HepG2 (cell line): Measurements from ENCODE around the gene ZNF8. TPM values are rescaled to one million over a fixed set of nuclear protein-coding genes. Genes with fewer than 3 reads are reported as not detected.

Source experiments
- ATF7-NPFF ChIP-seq: sonication (generic); formaldehyde crosslinking; IDR thresholded peaks from 2 replicates; pipeline ENCODE4 v1.8.1; 2023; ENCODE audit warnings: mild to moderate bottlenecking, low read depth, missing genetic modification reagents, moderate library complexity
- BHLHE40 ChIP-seq: IDR thresholded peaks from 2 replicates; pipeline ENCODE4 v1.6.1; 2011; ENCODE audit warnings: low read length, improper control_type of control experiment
- BRCA1 ChIP-seq: sonication (generic); formaldehyde crosslinking; IDR thresholded peaks from 2 replicates; pipeline ENCODE4 v1.4.0; 2020; ENCODE audit warnings: missing genetic modification reagents
- EP300 ChIP-seq, 3 experiments: sonication (generic) in 1 of 3; formaldehyde crosslinking in 1 of 3; IDR thresholded peaks; 2 replicates each; pipeline versions ENCODE4 v1.5.1 to v1.6.1; 2011 to 2020; ENCODE audit warnings: low read depth in 2 of 3, low read length in 2 of 3, borderline replicate concordance in 1 of 3, improper control_type of control experiment in 1 of 3, mild to moderate bottlenecking in 1 of 3, missing genetic modification reagents in 1 of 3, moderate library complexity in 1 of 3
- GATAD1 ChIP-seq: IDR thresholded peaks from 2 replicates; pipeline ENCODE4 v1.6.1; 2016; ENCODE audit warnings: missing genetic modification reagents, missing compliant biosample characterization
- JUNB ChIP-seq: sonication (generic); formaldehyde crosslinking; IDR thresholded peaks from 2 replicates; pipeline ENCODE4 v1.8.0; 2022; ENCODE audit warnings: missing genetic modification reagents, mild to moderate bottlenecking, borderline replicate concordance
- MLLT10 ChIP-seq: sonication (generic); formaldehyde crosslinking; IDR thresholded peaks from 2 replicates; pipeline ENCODE4 v1.4.0; 2020; ENCODE audit warnings: missing genetic modification reagents
- RFXANK ChIP-seq: IDR thresholded peaks from 2 replicates; pipeline ENCODE4 v1.6.1; 2016
- SIN3B ChIP-seq: fragments of 150-350 bp; IDR thresholded peaks from 2 replicates; pipeline ENCODE4 v1.6.1; 2014; ENCODE audit warnings: low read length
- SNAPC2 ChIP-seq: sonication (generic); formaldehyde crosslinking; IDR thresholded peaks from 2 replicates; pipeline ENCODE4 v1.8.1; 2022; ENCODE audit warnings: mild to moderate bottlenecking, missing genetic modification reagents
- SOX13 ChIP-seq, 3 experiments: fragments of 450-650 bp in 1 of 3; sonication (generic) in 1 of 3; formaldehyde crosslinking in 1 of 3; IDR thresholded peaks in 2 of 3; conservative IDR thresholded peaks in 1 of 3; 2 replicates each; pipeline versions ENCODE4 v1.5.0 to v1.6.1; 2016 to 2020; ENCODE audit warnings: antibody characterized with exemption in 1 of 3, mild to moderate bottlenecking in 1 of 3, missing compliant biosample characterization in 1 of 3, missing genetic modification reagents in 1 of 3, moderate library complexity in 1 of 3
- ZNF383 ChIP-seq: sonication (generic); formaldehyde crosslinking; IDR thresholded peaks from 2 replicates; pipeline ENCODE4 v1.4.0; 2020; ENCODE audit warnings: missing genetic modification reagents, mild to moderate bottlenecking, borderline replicate concordance
- ZNF616 ChIP-seq: sonication (generic); formaldehyde crosslinking; IDR thresholded peaks from 2 replicates; pipeline ENCODE4 v1.5.0; 2020; ENCODE audit warnings: low read depth, mild to moderate bottlenecking, missing genetic modification reagents
- ZNF713 ChIP-seq: sonication (generic); formaldehyde crosslinking; IDR thresholded peaks from 2 replicates; pipeline ENCODE4 v1.4.0; 2020; ENCODE audit warnings: mild to moderate bottlenecking, missing genetic modification reagents
- ZNF776 ChIP-seq: sonication (generic); formaldehyde crosslinking; IDR thresholded peaks from 2 replicates; pipeline ENCODE4 v1.4.0; 2020; ENCODE audit warnings: mild to moderate bottlenecking, missing genetic modification reagents
- ZNF788 ChIP-seq: sonication (generic); formaldehyde crosslinking; IDR thresholded peaks from 2 replicates; pipeline ENCODE4 v1.5.0; 2020; ENCODE audit warnings: mild to moderate bottlenecking, missing genetic modification reagents, borderline replicate concordance
- polyA plus RNA-seq, 8 experiments: library from polyadenylated mRNA; depleted of rRNA in 3 of 8; stranded (reverse) in 7 of 8; unstranded in 1 of 8; fragments of >200 nt; fragmentation: Illumina TruSeq in 4 of 8; extraction: Trizol in 4 of 8; gene quantifications; 2 replicates each; pipeline versions ENCODE4 v1.2.1 to v1.2.3, GENCODE V29; 2011 to 2016; ENCODE audit warnings: low read depth in 4 of 8, missing spikeins in 1 of 8, mixed read lengths in 1 of 8; ENCODE audit not compliant: insufficient read depth in 1 of 8
- total RNA-seq, 5 experiments: library from RNA; depleted of rRNA; stranded (reverse); fragments of >200 nt; fragmentation: Illumina TruSeq; extraction: Trizol; gene quantifications; 2 replicates each; pipeline ENCODE4 v1.2.3, GENCODE V29; 2016; ENCODE audit warnings: low read depth in 1 of 5
- TF ChIP-seq, protein P1 (sequence below): sonication (generic); formaldehyde crosslinking; IDR thresholded peaks from 2 replicates; pipeline ENCODE4 v1.4.0; 2020; ENCODE audit warnings: mild to moderate bottlenecking, missing genetic modification reagents
- TF ChIP-seq, protein P2 (sequence below): sonication (generic); formaldehyde crosslinking; IDR thresholded peaks from 2 replicates; pipeline ENCODE4 v1.4.0; 2020; ENCODE audit warnings: low read depth, missing genetic modification reagents
- TF ChIP-seq, protein P3 (sequence below): sonication (generic); formaldehyde crosslinking; IDR thresholded peaks from 2 replicates; pipeline ENCODE4 v1.4.0; 2020; ENCODE audit warnings: missing genetic modification reagents
- TF ChIP-seq, protein P4 (sequence below): sonication (generic); formaldehyde crosslinking; IDR thresholded peaks from 2 replicates; pipeline ENCODE4 v1.8.0; 2022; ENCODE audit warnings: mild to moderate bottlenecking, missing genetic modification reagents; ENCODE audit not compliant: insufficient replicate concordance

The ZNF8 gene
- total and polyA plus RNA-seq, 2 of the 13 experiments (the other 11 are each of a cell fraction or from before 2014, with no cell fraction given) = 3.1 to 3.3 TPM

DNA sequence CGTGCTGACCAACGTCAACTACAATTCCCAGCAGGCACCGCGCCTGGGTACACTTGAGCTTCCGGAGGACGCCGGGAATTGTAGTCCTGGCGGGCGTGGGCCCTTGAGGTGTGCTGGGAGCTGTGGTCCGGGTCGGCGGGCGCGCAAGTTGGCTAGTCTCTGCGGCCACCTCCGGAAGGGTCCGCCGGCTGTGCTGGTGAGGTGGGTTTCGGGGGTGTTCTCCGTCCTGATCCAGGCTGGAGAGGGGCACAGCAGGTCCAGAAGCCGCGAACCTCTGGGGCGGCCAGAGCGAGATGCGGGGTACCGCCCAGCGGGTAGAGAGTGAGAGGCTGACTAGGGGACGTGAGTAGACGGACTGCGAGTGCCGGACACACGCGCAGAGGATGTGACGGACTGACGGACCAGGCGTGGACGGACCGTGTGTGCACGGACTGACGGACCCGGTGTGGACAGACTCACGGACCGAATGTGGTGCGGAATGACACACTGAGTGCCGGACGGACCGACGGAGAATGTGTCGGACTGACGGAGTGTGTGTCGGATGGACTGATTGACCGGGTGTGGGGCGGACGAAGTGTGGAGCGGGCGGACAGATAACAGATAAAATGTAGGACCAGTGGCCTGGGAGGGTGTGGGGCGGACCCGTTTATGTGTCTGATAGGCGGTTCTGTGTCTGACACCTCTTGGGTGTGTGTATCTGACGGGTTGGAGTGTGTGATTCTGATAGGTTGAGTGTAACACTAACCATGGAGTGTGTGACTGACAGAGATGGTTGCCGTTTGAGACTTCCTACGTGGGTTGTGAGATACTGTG is 48.4 kb downstream of the ZNF8 start, which contains the start of gene ZSCAN22 (continued):
- TF ChIP-seq JUNB (CRISPR knock-in tag) = no peak; the same call in 1 of the 2 replicates
- no peak for TF ChIP-seq BRCA1
- peak; percentile 99 for TF ChIP-seq GATAD1 (CRISPR knock-in tag)
- TF ChIP-seq ZNF788 = peak; percentile 82; the same call in 1 of the 2 replicates
- TF ChIP-seq SOX13 (IDR thresholded peaks at IDR 0.05) = no peak
- TF ChIP-seq SOX13 (CRISPR knock-in tag; conservative IDR thresholded peaks at IDR 0.05 in 1 of 2, IDR thresholded peaks at IDR 0.05 in 1 of 2) = no peak; a peak in 1 of 4 replicates
- peak; percentile 76 for TF ChIP-seq SIN3B
- TF ChIP-seq ZNF383 (CRISPR knock-in tag) = peak; percentile 79; the same call in 1 of the 2 replicates
- no peak for TF ChIP-seq ZNF713 (CRISPR knock-in tag)
- no peak for TF ChIP-seq SNAPC2 (CRISPR knock-in tag)
- peak; percentile 19; the same call in 1 of the 2 replicates for TF ChIP-seq ZNF776
- TF ChIP-seq, protein P1, sequence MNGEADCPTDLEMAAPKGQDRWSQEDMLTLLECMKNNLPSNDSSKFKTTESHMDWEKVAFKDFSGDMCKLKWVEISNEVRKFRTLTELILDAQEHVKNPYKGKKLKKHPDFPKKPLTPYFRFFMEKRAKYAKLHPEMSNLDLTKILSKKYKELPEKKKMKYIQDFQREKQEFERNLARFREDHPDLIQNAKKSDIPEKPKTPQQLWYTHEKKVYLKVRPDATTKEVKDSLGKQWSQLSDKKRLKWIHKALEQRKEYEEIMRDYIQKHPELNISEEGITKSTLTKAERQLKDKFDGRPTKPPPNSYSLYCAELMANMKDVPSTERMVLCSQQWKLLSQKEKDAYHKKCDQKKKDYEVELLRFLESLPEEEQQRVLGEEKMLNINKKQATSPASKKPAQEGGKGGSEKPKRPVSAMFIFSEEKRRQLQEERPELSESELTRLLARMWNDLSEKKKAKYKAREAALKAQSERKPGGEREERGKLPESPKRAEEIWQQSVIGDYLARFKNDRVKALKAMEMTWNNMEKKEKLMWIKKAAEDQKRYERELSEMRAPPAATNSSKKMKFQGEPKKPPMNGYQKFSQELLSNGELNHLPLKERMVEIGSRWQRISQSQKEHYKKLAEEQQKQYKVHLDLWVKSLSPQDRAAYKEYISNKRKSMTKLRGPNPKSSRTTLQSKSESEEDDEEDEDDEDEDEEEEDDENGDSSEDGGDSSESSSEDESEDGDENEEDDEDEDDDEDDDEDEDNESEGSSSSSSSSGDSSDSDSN (CRISPR knock-in tag) = peak; percentile 99
- no peak for TF ChIP-seq ATF7-NPFF
- TF ChIP-seq RFXANK (CRISPR knock-in tag) = no peak
- TF ChIP-seq ZNF616 (CRISPR knock-in tag) = no peak; the same call in 1 of the 2 replicates
- peak in 1 of 2 experiments; percentile 40; a peak in 1 of 4 replicates for TF ChIP-seq EP300 (IDR thresholded peaks at IDR 0.05; ENCODE audit: low read depth in 2 of 2, low read length in 2 of 2)
- 0 out of 2 replicates have a peak, but pooled peaks have one; percentile 10 for TF ChIP-seq EP300 (CRISPR knock-in tag; IDR thresholded peaks at IDR 0.05; ENCODE audit: borderline replicate concordance)
- TF ChIP-seq, protein P2, sequence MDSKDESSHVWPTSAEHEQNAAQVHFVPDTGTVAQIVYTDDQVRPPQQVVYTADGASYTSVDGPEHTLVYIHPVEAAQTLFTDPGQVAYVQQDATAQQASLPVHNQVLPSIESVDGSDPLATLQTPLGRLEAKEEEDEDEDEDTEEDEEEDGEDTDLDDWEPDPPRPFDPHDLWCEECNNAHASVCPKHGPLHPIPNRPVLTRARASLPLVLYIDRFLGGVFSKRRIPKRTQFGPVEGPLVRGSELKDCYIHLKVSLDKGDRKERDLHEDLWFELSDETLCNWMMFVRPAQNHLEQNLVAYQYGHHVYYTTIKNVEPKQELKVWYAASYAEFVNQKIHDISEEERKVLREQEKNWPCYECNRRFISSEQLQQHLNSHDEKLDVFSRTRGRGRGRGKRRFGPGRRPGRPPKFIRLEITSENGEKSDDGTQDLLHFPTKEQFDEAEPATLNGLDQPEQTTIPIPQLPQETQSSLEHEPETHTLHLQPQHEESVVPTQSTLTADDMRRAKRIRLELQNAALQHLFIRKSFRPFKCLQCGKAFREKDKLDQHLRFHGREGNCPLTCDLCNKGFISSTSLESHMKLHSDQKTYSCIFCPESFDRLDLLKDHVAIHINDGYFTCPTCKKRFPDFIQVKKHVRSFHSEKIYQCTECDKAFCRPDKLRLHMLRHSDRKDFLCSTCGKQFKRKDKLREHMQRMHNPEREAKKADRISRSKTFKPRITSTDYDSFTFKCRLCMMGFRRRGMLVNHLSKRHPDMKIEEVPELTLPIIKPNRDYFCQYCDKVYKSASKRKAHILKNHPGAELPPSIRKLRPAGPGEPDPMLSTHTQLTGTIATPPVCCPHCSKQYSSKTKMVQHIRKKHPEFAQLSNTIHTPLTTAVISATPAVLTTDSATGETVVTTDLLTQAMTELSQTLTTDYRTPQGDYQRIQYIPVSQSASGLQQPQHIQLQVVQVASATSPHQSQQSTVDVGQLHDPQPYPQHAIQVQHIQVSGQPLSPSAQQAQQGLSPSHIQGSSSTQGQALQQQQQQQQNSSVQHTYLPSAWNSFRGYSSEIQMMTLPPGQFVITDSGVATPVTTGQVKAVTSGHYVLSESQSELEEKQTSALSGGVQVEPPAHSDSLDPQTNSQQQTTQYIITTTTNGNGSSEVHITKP (CRISPR knock-in tag) = peak; percentile 22
- TF ChIP-seq, protein P3, sequence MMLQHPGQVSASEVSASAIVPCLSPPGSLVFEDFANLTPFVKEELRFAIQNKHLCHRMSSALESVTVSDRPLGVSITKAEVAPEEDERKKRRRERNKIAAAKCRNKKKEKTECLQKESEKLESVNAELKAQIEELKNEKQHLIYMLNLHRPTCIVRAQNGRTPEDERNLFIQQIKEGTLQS = 0 out of 2 replicates have a peak, but pooled peaks have one; percentile 59
- TF ChIP-seq BHLHE40 = peak; percentile 60
- TF ChIP-seq, protein P4, sequence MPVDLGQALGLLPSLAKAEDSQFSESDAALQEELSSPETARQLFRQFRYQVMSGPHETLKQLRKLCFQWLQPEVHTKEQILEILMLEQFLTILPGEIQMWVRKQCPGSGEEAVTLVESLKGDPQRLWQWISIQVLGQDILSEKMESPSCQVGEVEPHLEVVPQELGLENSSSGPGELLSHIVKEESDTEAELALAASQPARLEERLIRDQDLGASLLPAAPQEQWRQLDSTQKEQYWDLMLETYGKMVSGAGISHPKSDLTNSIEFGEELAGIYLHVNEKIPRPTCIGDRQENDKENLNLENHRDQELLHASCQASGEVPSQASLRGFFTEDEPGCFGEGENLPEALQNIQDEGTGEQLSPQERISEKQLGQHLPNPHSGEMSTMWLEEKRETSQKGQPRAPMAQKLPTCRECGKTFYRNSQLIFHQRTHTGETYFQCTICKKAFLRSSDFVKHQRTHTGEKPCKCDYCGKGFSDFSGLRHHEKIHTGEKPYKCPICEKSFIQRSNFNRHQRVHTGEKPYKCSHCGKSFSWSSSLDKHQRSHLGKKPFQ (CRISPR knock-in tag) = peak; percentile 76
- no peak for TF ChIP-seq MLLT10 (CRISPR knock-in tag)
